Activated CD4-positive, alpha-beta T cell treated with anti-CD3 and anti-CD28 coated beads for 4 hours (primary cell): ENCODE measurements around the gene NPIPB12.
A peak's percentile ranks its signal among the peaks of the same experiment; 100 is the strongest.
"Not testable (repeated sequence)": the region's sequence is repeated elsewhere in the genome, so short reads cannot be mapped to it uniquely, and the experiment has no call there.

ENCODE experiments used
- DNase-seq, 2 donors: peaks; one replicate each; pipeline ENCODE4 v3.0.0-alpha.2; 2020

NPIPB12 gene

GRCh38 chr16:29506308-29506707 is at the start of gene NPIPB12:
Gene NPIPB12, minus strand, starts transcription at chr16:29506408.
- not testable (repeated sequence) for DNase-seq

- DNase-seq, result not testable (repeated sequence)
Measured at GRCh38 chr16:29521520-29521919, 15.3 kb upstream of the NPIPB12 start.

GRCh38 chr16:29482276-29482675 is 23.9 kb downstream of the NPIPB12 start:
- DNase-seq, result peak in 1 of 2 donors; percentile 0

- not testable (repeated sequence) for DNase-seq
Measured at GRCh38 chr16:29472065-29472464, 34.1 kb downstream of the NPIPB12 start.

- DNase-seq, result peak; percentile 15 to 33
Measured at GRCh38 chr16:29469660-29470059, 36.5 kb downstream of the NPIPB12 start.

- not testable (repeated sequence) for DNase-seq
Measured at GRCh38 chr16:29467654-29468366, 38.4 kb downstream of the NPIPB12 start.

GRCh38 chr16:29466904-29467303 is 39.3 kb downstream of the NPIPB12 start:
- DNase-seq, result not testable (repeated sequence)

- DNase-seq, result not testable (repeated sequence)
Measured at GRCh38 chr16:29465985-29466824, 40.0 kb downstream of the NPIPB12 start.

- DNase-seq, result not testable (repeated sequence)
Measured at GRCh38 chr16:29460647-29461030, 45.6 kb downstream of the NPIPB12 start.

- not testable (repeated sequence) for DNase-seq
Measured at GRCh38 chr16:29459706-29460646, 46.2 kb downstream of the NPIPB12 start, which contains the start of gene SULT1A4. Gene SULT1A4, plus strand, starts transcription at chr16:29459913. Its CDS starts 1,473 bp downstream, at chr16:29461386.

GRCh38 chr16:29457660-29458059 is 48.5 kb downstream of the NPIPB12 start:
- DNase-seq, result not testable (repeated sequence)

- not testable (repeated sequence) for DNase-seq
Measured at GRCh38 chr16:29454828-29455227, 51.4 kb downstream of the NPIPB12 start.

- DNase-seq, result not testable (repeated sequence)
Measured at GRCh38 chr16:29454269-29454668, 51.9 kb downstream of the NPIPB12 start, which contains the start of the genes BOLA2 and SLX1B. Gene BOLA2, minus strand, starts transcription at chr16:29454351. Its CDS starts 98 bp downstream, at chr16:29454253. Gene SLX1B, plus strand, starts transcription at chr16:29454533.

- DNase-seq, result not testable (repeated sequence)
Measured at GRCh38 chr16:29453754-29454153, 52.5 kb downstream of the NPIPB12 start.
